HepG2 (cell line): Measurements from ENCODE around the gene CCDC33. TPM values are rescaled to one million over a fixed set of nuclear protein-coding genes. Genes with fewer than 3 reads are reported as not detected.

Experiments
- ATAC-seq: fragments of 200-7000 bp; cut with Tn5 transposase; 3 replicates; pipeline ENCODE4 v1.9.1; 2020; ENCODE audit warnings: mild to moderate bottlenecking, moderate library complexity
- BruUV-seq: library from RNA; stranded (reverse); fragments of 400-500 nt; replicated peaks from 2 replicates; lab custom pipeline; 2021; lab: Mats Ljungman, UMichigan
- CTCF ChIA-PET: fragments of 300-600 bp; formaldehyde crosslinking; extraction: SDS; loops from one replicate; lab custom pipeline; 2021; ENCODE audit warnings: low total read pairs, inconsistent platforms, low intra/inter-chr PET ratio; lab: Yijun Ruan, JAX
- POLR2A ChIA-PET: fragments of 350-600 bp; sonication (Branson Sonifier 250); formaldehyde crosslinking; loops from one replicate; lab custom pipeline; 2020; ENCODE audit warnings: antibody characterized with exemption, inconsistent platforms; lab: Yijun Ruan, JAX
- DNase-seq: peaks from one replicate; pipeline ENCODE4 v3.0.0-alpha.2; 2015; ENCODE audit warnings: low spot score
- FAIRE-seq: peaks from 3 replicates; lab custom pipeline; 2011; peaks lifted over from hg19 to GRCh38; lab: Jason Lieb, UNC
- H2AFZ ChIP-seq: one replicate; pipeline ENCODE4 v1.6.1; 2011; ENCODE audit warnings: low read length, inconsistent platforms
- H3K27ac ChIP-seq: fragments of 300-600 bp; 3 replicates; pipeline ENCODE4 v1.8.0; 2011; ENCODE audit warnings: mixed run types, mild to moderate bottlenecking, mixed read lengths, low read length, inconsistent platforms; ENCODE audit not compliant: insufficient read depth; ENCODE audit errors: extremely low read length
- H3K27me3 ChIP-seq, 2 experiments: fragments of 200-600 bp in 1 of 2; 2 replicates in 1 of 2; 3 replicates in 1 of 2; pipeline versions ENCODE4 v1.6.0 to v1.8.0; 2011; ENCODE audit warnings: low read length in 2 of 2, mild to moderate bottlenecking in 2 of 2, moderate library complexity in 2 of 2, inconsistent platforms in 1 of 2; ENCODE audit not compliant: insufficient read depth in 2 of 2, control insufficient read depth in 1 of 2
- H3K36me3 ChIP-seq, 2 experiments: fragments of 200-600 bp in 1 of 2; replicated peaks in 1 of 2; 2 replicates in 1 of 2; 3 replicates in 1 of 2; pipeline versions ENCODE4 v1.5.1 to v1.8.0; 2011; ENCODE audit warnings: low read length in 2 of 2, inconsistent platforms in 1 of 2; ENCODE audit not compliant: insufficient read depth in 2 of 2, control insufficient read depth in 1 of 2
- H3K4me1 ChIP-seq: 2 replicates; pipeline ENCODE4 v1.5.1; 2012; ENCODE audit warnings: low read length, inconsistent platforms; ENCODE audit not compliant: insufficient read depth
- H3K4me2 ChIP-seq: 2 replicates; pipeline ENCODE4 v1.6.0; 2011; ENCODE audit warnings: low read depth, low read length, inconsistent platforms
- H3K4me3 ChIP-seq, 3 experiments: fragments of 200-600 bp in 1 of 3; sonication (generic), shearing (Covaris generic) in 1 of 3; replicated peaks in 1 of 3; 2 replicates each; pipeline ENCODE4 v1.5.1; 2011 to 2016; ENCODE audit warnings: low read length in 3 of 3, inconsistent platforms in 2 of 3, low read depth in 2 of 3, mild to moderate bottlenecking in 2 of 3, control low read depth in 1 of 3, mixed read lengths in 1 of 3; ENCODE audit not compliant: insufficient read depth in 1 of 3
- H3K79me2 ChIP-seq: one replicate; pipeline ENCODE4 v1.6.1; 2011; ENCODE audit warnings: low read length, inconsistent platforms; ENCODE audit not compliant: insufficient read depth
- H3K9ac ChIP-seq: 2 replicates; pipeline ENCODE4 v1.6.0; 2011; ENCODE audit warnings: mild to moderate bottlenecking, low read depth, low read length, inconsistent platforms; ENCODE audit not compliant: insufficient read depth
- H3K9me3 ChIP-seq: 2 replicates; pipeline ENCODE4 v1.5.1; 2012; ENCODE audit warnings: mild to moderate bottlenecking, low read length
- H4K20me1 ChIP-seq: 2 replicates; pipeline ENCODE4 v1.6.0; 2011; ENCODE audit warnings: inconsistent platforms, mild to moderate bottlenecking, low read length, moderate library complexity; ENCODE audit not compliant: insufficient read depth
- CREB1 ChIP-seq, 2 experiments: fragments of 450-650 bp in 1 of 2; IDR thresholded peaks; 2 replicates each; pipeline ENCODE4 v1.6.1; 2016 to 2017; ENCODE audit warnings: control low read depth in 1 of 2, mild to moderate bottlenecking in 1 of 2, missing compliant biosample characterization in 1 of 2, missing genetic modification characterization in 1 of 2
- ISX ChIP-seq: sonication (generic); formaldehyde crosslinking; conservative IDR thresholded peaks from 2 replicates; pipeline ENCODE4 v1.5.0; 2020; ENCODE audit warnings: missing genetic modification reagents
- NKX3-1 ChIP-seq: sonication (generic); formaldehyde crosslinking; IDR thresholded peaks from 2 replicates; pipeline ENCODE4 v1.5.0; 2020; ENCODE audit warnings: missing genetic modification reagents
- NR3C1 ChIP-seq: sonication (generic); formaldehyde crosslinking; IDR thresholded peaks from 2 replicates; pipeline ENCODE4 v1.4.0; 2020; ENCODE audit warnings: missing genetic modification reagents
- TSC22D2 ChIP-seq: sonication (generic); formaldehyde crosslinking; IDR thresholded peaks from 2 replicates; pipeline ENCODE4 v1.5.1; 2020; ENCODE audit warnings: missing genetic modification reagents, mild to moderate bottlenecking, borderline replicate concordance
- ZNF816 ChIP-seq: sonication (generic); formaldehyde crosslinking; IDR thresholded peaks from 2 replicates; pipeline ENCODE4 v1.8.0; 2022; ENCODE audit warnings: missing genetic modification reagents, mild to moderate bottlenecking, borderline replicate concordance
- WGBS: methylation state at CpG from one replicate; pipeline ENCODE4 v1.1.6; 2017; ENCODE audit warnings: low lambda C conversion rate; 5-methylcytosine and 5-hydroxymethylcytosine counted together
- in situ Hi-C: cut with HindIII; loops from 2 replicates; pipeline ENCODE4 v1.10.0; 2017; ENCODE audit warnings: low pct_unique_long_range_greater_than_20kb; ENCODE audit not compliant: extremely low pct_ligation_motif_present
- intact Hi-C: fragments of 100-400 bp; cut with micrococcal nuclease; formaldehyde crosslinking; loops from one replicate; pipeline ENCODE4 v1.10.0; 2022; ENCODE audit not compliant: unreplicated experiment
- polyA plus RNA-seq, 8 experiments: library from polyadenylated mRNA; depleted of rRNA in 3 of 8; stranded (reverse) in 7 of 8; unstranded in 1 of 8; fragments of >200 nt; fragmentation: Illumina TruSeq in 4 of 8; extraction: Trizol in 4 of 8; gene quantifications; 2 replicates each; pipeline versions ENCODE4 v1.2.1 to v1.2.3, GENCODE V29; 2011 to 2016; ENCODE audit warnings: low read depth in 4 of 8, missing spikeins in 1 of 8, mixed read lengths in 1 of 8; ENCODE audit not compliant: insufficient read depth in 1 of 8
- total RNA-seq, 5 experiments: library from RNA; depleted of rRNA; stranded (reverse); fragments of >200 nt; fragmentation: Illumina TruSeq; extraction: Trizol; gene quantifications; 2 replicates each; pipeline ENCODE4 v1.2.3, GENCODE V29; 2016; ENCODE audit warnings: low read depth in 1 of 5
- TF ChIP-seq, protein P1 (sequence below): sonication (generic); formaldehyde crosslinking; IDR thresholded peaks from 2 replicates; pipeline ENCODE4 v1.5.1; 2020; ENCODE audit warnings: missing genetic modification reagents, mild to moderate bottlenecking, borderline replicate concordance
- TF ChIP-seq, protein P2 (sequence below): sonication (generic); formaldehyde crosslinking; conservative IDR thresholded peaks from 2 replicates; pipeline ENCODE4 v1.8.0; 2022; ENCODE audit warnings: missing genetic modification reagents
- TF ChIP-seq, protein P3 (sequence below): sonication (generic); formaldehyde crosslinking; IDR thresholded peaks from 2 replicates; pipeline ENCODE4 v1.5.0; 2020; ENCODE audit warnings: missing genetic modification reagents
- TF ChIP-seq, protein P4 (sequence below): sonication (generic); formaldehyde crosslinking; IDR thresholded peaks from 2 replicates; pipeline ENCODE4 v1.5.1; 2020; ENCODE audit warnings: mild to moderate bottlenecking, missing genetic modification reagents, borderline replicate concordance

CCDC33 gene
- total and polyA plus RNA-seq, 2 of the 13 experiments (the other 11 are each of a cell fraction or from before 2014, with no cell fraction given) = 0.30 TPM; not detected in 1

DNA sequence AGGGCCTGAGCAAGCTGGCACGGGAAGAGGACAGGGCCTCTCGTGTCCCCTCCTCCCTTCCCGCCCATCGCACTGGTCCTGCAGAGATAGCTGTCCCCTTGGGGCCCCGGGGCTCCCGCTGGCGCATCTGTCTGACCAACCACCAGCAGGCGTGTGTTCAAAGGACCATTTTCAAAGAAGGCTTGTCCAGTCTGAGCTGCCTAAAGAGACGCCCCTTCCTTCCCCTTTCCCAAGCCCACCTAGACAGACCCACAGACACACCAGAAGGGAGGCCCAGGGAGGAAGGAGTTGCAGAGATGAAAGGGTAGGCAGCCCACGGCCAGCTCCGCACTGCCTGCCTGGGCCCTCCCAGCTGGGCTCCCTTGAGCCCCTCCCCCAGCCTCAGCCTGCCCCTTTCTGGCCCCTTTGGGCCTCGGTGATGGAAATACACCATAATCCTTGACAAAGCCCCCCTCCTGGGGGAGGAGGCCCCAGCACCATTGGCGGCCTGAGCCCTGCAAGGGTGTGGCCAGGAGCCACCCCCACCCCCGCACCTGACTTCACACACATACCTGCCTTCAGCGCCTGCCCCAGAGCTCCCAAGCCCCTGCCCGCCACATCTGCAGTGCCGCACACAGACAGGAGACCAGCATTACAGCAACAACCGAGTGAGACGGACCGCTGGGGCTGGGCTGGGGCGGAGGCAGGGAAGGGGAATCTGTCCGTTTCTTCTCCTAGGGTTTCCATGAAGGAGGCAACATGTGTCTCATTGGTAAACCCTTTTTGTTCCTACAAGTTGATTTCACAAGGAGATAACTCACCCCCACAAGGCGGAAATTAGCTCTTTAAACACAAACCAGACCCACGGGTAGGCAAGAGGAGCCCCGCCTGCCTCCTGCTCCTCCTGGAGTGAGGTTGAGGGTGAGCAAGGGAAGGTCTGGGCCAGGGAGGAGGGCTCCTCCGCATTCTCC, 33.4 kb upstream of the CCDC33 start, which contains the start of gene STRA6 (continued):
- TF ChIP-seq, protein P1, sequence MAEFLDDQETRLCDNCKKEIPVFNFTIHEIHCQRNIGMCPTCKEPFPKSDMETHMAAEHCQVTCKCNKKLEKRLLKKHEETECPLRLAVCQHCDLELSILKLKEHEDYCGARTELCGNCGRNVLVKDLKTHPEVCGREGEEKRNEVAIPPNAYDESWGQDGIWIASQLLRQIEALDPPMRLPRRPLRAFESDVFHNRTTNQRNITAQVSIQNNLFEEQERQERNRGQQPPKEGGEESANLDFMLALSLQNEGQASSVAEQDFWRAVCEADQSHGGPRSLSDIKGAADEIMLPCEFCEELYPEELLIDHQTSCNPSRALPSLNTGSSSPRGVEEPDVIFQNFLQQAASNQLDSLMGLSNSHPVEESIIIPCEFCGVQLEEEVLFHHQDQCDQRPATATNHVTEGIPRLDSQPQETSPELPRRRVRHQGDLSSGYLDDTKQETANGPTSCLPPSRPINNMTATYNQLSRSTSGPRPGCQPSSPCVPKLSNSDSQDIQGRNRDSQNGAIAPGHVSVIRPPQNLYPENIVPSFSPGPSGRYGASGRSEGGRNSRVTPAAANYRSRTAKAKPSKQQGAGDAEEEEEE (CRISPR knock-in tag) = no peak

DNA sequence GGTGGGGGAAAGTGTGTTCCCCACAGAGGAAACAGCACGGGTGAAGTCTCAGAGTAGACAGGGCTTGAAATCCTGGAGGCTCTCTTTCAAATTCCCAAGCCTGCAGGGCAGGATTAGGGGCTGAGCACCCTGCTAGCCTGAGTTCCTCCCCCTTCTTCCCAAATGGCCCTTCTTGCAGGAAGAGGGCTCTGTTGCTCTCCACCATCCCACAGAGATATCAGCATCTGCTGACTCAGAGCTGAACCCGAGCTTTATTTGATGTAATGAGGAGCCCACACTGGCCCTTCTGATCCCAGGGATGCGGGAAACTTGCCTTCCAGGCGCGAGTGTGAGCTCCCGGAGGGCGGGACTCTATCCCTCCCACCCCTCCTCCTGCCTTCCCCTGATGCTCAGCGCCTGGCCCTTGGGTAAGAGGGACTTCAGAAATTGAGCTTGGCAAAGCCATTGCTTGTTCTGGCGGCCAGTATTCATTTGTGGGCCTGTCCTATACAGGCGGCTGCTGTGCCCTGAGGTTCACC, 32.2 kb upstream of the CCDC33 start:
- no peak for DNase-seq
- H3K27me3 ChIP-seq = peaks cover 9 to 40% of the 10 kb centered on the region in 2 experiments
- POLR2A ChIA-PET = no interaction called here
- no peak overlapping the region for H3K4me3 ChIP-seq
- no peak overlapping the region for H3K4me2 ChIP-seq
- no peaks in the 10 kb centered on the region for H3K36me3 ChIP-seq
- intact Hi-C loops (no loop called here), in situ Hi-C loops (no loop called here)
- H3K9ac ChIP-seq = no peak overlapping the region
- CTCF ChIA-PET = no interaction called here
- H2AFZ ChIP-seq = no peak overlapping the region
- no peak for FAIRE-seq
- no peak for ATAC-seq
- no peaks in the 10 kb centered on the region for H3K9me3 ChIP-seq
- 0% methylated on average over 5 of the region's 10 CpGs for WGBS
- H4K20me1 ChIP-seq = 0 out of 2 replicates have a peak, but pooled peaks cover 5% of the 10 kb centered on the region
- no peaks in the 10 kb centered on the region for H3K79me2 ChIP-seq
- H3K27ac ChIP-seq = no peak overlapping the region
- H3K4me1 ChIP-seq = peaks cover 41% of the 10 kb centered on the region
- no TSS peak for BruUV-seq
- TF ChIP-seq ZNF816 (CRISPR knock-in tag) (no peak), CREB1 (IDR thresholded peaks at IDR 0.05) (no peak), CREB1 (CRISPR knock-in tag; IDR thresholded peaks at IDR 0.05) (no peak), NKX3-1 (CRISPR knock-in tag) (no peak), TSC22D2 (CRISPR knock-in tag) (no peak), ISX (no peak), NR3C1 (CRISPR knock-in tag) (no peak)
- TF ChIP-seq, protein P2, sequence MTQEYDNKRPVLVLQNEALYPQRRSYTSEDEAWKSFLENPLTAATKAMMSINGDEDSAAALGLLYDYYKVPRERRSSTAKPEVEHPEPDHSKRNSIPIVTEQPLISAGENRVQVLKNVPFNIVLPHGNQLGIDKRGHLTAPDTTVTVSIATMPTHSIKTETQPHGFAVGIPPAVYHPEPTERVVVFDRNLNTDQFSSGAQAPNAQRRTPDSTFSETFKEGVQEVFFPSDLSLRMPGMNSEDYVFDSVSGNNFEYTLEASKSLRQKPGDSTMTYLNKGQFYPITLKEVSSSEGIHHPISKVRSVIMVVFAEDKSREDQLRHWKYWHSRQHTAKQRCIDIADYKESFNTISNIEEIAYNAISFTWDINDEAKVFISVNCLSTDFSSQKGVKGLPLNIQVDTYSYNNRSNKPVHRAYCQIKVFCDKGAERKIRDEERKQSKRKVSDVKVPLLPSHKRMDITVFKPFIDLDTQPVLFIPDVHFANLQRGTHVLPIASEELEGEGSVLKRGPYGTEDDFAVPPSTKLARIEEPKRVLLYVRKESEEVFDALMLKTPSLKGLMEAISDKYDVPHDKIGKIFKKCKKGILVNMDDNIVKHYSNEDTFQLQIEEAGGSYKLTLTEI (CRISPR knock-in tag) = no peak
- TF ChIP-seq, protein P3, sequence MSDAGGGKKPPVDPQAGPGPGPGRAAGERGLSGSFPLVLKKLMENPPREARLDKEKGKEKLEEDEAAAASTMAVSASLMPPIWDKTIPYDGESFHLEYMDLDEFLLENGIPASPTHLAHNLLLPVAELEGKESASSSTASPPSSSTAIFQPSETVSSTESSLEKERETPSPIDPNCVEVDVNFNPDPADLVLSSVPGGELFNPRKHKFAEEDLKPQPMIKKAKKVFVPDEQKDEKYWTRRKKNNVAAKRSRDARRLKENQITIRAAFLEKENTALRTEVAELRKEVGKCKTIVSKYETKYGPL = no peak
- TF ChIP-seq, protein P4, sequence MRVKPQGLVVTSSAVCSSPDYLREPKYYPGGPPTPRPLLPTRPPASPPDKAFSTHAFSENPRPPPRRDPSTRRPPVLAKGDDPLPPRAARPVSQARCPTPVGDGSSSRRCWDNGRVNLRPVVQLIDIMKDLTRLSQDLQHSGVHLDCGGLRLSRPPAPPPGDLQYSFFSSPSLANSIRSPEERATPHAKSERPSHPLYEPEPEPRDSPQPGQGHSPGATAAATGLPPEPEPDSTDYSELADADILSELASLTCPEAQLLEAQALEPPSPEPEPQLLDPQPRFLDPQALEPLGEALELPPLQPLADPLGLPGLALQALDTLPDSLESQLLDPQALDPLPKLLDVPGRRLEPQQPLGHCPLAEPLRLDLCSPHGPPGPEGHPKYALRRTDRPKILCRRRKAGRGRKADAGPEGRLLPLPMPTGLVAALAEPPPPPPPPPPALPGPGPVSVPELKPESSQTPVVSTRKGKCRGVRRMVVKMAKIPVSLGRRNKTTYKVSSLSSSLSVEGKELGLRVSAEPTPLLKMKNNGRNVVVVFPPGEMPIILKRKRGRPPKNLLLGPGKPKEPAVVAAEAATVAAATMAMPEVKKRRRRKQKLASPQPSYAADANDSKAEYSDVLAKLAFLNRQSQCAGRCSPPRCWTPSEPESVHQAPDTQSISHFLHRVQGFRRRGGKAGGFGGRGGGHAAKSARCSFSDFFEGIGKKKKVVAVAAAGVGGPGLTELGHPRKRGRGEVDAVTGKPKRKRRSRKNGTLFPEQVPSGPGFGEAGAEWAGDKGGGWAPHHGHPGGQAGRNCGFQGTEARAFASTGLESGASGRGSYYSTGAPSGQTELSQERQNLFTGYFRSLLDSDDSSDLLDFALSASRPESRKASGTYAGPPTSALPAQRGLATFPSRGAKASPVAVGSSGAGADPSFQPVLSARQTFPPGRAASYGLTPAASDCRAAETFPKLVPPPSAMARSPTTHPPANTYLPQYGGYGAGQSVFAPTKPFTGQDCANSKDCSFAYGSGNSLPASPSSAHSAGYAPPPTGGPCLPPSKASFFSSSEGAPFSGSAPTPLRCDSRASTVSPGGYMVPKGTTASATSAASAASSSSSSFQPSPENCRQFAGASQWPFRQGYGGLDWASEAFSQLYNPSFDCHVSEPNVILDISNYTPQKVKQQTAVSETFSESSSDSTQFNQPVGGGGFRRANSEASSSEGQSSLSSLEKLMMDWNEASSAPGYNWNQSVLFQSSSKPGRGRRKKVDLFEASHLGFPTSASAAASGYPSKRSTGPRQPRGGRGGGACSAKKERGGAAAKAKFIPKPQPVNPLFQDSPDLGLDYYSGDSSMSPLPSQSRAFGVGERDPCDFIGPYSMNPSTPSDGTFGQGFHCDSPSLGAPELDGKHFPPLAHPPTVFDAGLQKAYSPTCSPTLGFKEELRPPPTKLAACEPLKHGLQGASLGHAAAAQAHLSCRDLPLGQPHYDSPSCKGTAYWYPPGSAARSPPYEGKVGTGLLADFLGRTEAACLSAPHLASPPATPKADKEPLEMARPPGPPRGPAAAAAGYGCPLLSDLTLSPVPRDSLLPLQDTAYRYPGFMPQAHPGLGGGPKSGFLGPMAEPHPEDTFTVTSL (CRISPR knock-in tag) = no peak
